ENCODE data around the gene SKIDA1. TPM values are rescaled to one million over a fixed set of nuclear protein-coding genes. Genes with fewer than 3 reads are reported as not detected.
A peak's percentile ranks its signal among the peaks of the same experiment; 100 is the strongest.

Gene SKIDA1
- total RNA-seq, 2 donors from 2014 or later: 6.4 to 12.0 TPM

- TF ChIP-seq CTCF (conservative IDR thresholded peaks at IDR 0.05): no peak
- H3K27me3 ChIP-seq (ENCODE audit: control insufficient read depth, insufficient read depth, low read length, poor library complexity, severe bottlenecking): no peaks in the 10 kb centered on the region
- Mint-ChIP-seq H3K9me3 (no peaks in the 10 kb centered on the region), H3K27ac (no peak overlapping the region), H3K4me3 (no peak overlapping the region), H3K27me3 (ENCODE audit: insufficient read depth) (no peaks in the 10 kb centered on the region), H3K36me3 (ENCODE audit: low read depth) (peaks cover 3% of the 10 kb centered on the region), H3K4me1 (peaks cover 40% of the 10 kb centered on the region)
- no peak overlapping the region for H3K4me3 ChIP-seq (ENCODE audit: low read length)
- H3K9me3 ChIP-seq (ENCODE audit: control insufficient read depth, low read length): no peaks in the 10 kb centered on the region
- no peaks in the 10 kb centered on the region for H3K36me3 ChIP-seq (ENCODE audit: control insufficient read depth, insufficient read depth, low read length)
- H3K4me1 ChIP-seq (ENCODE audit: control insufficient read depth, insufficient read depth, low read length): peaks cover 19% of the 10 kb centered on the region
- H3K27ac ChIP-seq (ENCODE audit: low read depth, low read length): no peak overlapping the region
- 100% methylated on average over 1 of the region's 1 CpG for WGBS, 2 experiments (ENCODE audit: insufficient coverage in 1 of 2, insufficient read length in 1 of 2)
- no peak overlapping the region for H3K9ac ChIP-seq (ENCODE audit: extremely low read depth, low read length, poor library complexity, severe bottlenecking)
- DNase-seq: no peak
Measured at GRCh38 chr10:21530641-21531040, 5.2 kb upstream of the SKIDA1 start.

DNA sequence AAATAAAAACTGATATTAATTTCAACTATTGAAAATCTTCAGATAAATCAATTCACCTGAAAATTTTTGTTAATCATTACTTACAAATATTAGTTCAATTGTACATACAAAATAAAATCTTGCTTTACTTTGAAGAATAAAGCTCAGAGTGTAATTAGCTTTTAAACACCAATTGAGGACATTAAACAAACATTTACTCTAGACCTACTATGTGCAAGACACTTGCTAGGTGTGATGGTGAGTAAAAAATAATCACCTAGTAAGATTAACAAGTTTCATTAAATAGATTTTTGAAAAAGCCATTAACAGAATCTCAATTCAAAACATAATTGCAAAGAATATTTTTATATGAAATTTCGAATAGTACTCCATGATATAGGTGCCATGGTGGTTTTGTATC, 4.7 kb upstream of the SKIDA1 start:
- Histone ChIP-seq H3K9ac (ENCODE audit: extremely low read depth, low read length, poor library complexity, severe bottlenecking) (no peak overlapping the region), H3K4me3 (ENCODE audit: low read length) (no peak overlapping the region), H3K27me3 (ENCODE audit: control insufficient read depth, insufficient read depth, low read length, poor library complexity, severe bottlenecking) (no peaks in the 10 kb centered on the region), H3K4me1 (ENCODE audit: control insufficient read depth, insufficient read depth, low read length) (peaks cover 19% of the 10 kb centered on the region), H3K27ac (ENCODE audit: low read depth, low read length) (no peak overlapping the region), H3K9me3 (ENCODE audit: control insufficient read depth, low read length) (no peaks in the 10 kb centered on the region), H3K36me3 (ENCODE audit: control insufficient read depth, insufficient read depth, low read length) (no peaks in the 10 kb centered on the region)
- no peak overlapping the region for H3K4me3 Mint-ChIP-seq
- DNase-seq: no peak
- TF ChIP-seq CTCF (conservative IDR thresholded peaks at IDR 0.05): no peak
- no peaks in the 10 kb centered on the region for H3K36me3 Mint-ChIP-seq (ENCODE audit: low read depth)
- H3K27me3 Mint-ChIP-seq (ENCODE audit: insufficient read depth): no peaks in the 10 kb centered on the region
- H3K4me1 Mint-ChIP-seq: peaks cover 36% of the 10 kb centered on the region
- no peak overlapping the region for H3K27ac Mint-ChIP-seq
- no peaks in the 10 kb centered on the region for H3K9me3 Mint-ChIP-seq
- WGBS, 2 experiments (ENCODE audit: insufficient coverage in 1 of 2, insufficient read length in 1 of 2): 100% methylated on average over 1 of the region's 1 CpG; no CpG with 5 or more reads in 1 of the 2 experiments

DNA sequence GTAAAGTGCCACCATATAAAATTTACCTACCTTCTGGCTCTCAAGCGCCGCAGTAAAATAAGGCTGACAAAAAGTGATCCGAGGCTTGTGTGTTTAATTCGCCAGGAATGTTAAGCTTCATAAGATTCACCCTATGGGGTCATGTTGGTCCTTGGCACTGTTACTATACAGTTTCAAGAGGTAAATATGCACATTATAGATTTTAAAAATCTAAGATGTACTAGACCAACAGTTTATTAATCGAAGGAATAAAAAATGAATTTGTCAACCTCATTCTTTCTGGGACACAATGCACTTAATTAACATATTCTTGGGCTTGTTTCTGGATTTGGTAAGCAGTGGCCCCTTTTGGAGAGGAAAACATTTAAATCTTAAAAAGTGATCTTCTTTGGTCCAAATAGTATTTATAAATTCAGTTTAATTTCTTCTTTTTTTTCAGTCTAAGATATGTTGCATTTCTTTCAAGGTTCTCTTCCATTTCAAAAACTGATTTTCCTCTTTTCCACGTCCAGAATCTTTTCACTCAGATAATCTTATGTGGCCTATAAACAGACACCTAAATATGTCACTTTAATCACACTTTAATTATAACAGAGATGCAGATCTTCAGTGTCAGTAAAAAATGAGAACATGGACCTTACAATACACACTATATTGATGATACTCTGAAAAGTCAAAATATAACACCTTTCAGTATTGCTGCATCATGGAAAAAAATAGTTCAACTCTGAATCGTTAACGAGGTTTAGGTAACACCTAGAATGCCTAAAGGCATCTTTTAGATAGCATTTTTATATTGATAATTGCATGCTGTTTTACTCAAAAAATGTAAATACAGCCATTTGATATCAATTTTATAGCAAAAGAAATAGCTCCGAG, 3.8 kb upstream of the SKIDA1 start:
- Mint-ChIP-seq H3K4me1 (peaks cover 36% of the 10 kb centered on the region), H3K9me3 (no peaks in the 10 kb centered on the region), H3K27ac (peak overlapping the region; percentile 94), H3K4me3 (peak overlapping the region; percentile 78), H3K36me3 (ENCODE audit: low read depth) (no peaks in the 10 kb centered on the region), H3K27me3 (ENCODE audit: insufficient read depth) (no peaks in the 10 kb centered on the region)
- Histone ChIP-seq H3K4me1 (ENCODE audit: control insufficient read depth, insufficient read depth, low read length) (peaks cover 19% of the 10 kb centered on the region), H3K9ac (ENCODE audit: extremely low read depth, low read length, poor library complexity, severe bottlenecking) (peak overlapping the region; percentile 95), H3K27ac (ENCODE audit: low read depth, low read length) (peak overlapping the region; percentile 96), H3K36me3 (ENCODE audit: control insufficient read depth, insufficient read depth, low read length) (no peaks in the 10 kb centered on the region), H3K27me3 (ENCODE audit: control insufficient read depth, insufficient read depth, low read length, poor library complexity, severe bottlenecking) (no peaks in the 10 kb centered on the region), H3K9me3 (ENCODE audit: control insufficient read depth, low read length) (no peaks in the 10 kb centered on the region), H3K4me3 (ENCODE audit: low read length) (peak overlapping the region; percentile 99)
- 39 to 55% methylated on average over 5 to 8 of the region's 9 CpGs for WGBS, 2 experiments (ENCODE audit: insufficient coverage in 1 of 2, insufficient read length in 1 of 2)
- TF ChIP-seq CTCF (conservative IDR thresholded peaks at IDR 0.05): no peak
- no peak for DNase-seq
